Left kidney (tissue), 2 donors: ENCODE data around the gene BUB3. TPM values are rescaled to one million over a fixed set of nuclear protein-coding genes. Genes with fewer than 3 reads are reported as not detected.
"Not testable (repeated sequence)": the region's sequence is repeated elsewhere in the genome, so short reads cannot be mapped to it uniquely, and the experiment has no call there.

ENCODE experiments used
- DNase-seq: peaks from one replicate; pipeline ENCODE4 v3.0.0-alpha.2; 2013
- polyA plus RNA-seq: library from polyadenylated mRNA; unstranded; fragments of 120-200 nt; gene quantifications from one replicate; pipeline ENCODE4 v1.2.1, GENCODE V29; 2013; ENCODE audit not compliant: insufficient read length

BUB3 gene
- polyA plus RNA-seq, 1 donor, result 139 TPM

- no peak for DNase-seq
These were observed 2.5 kb upstream of the BUB3 start for GRCh38 chr10:123151737-123152135.

GRCh38 chr10:123153486-123154091 lies 613 bp upstream of the BUB3 start:
- no peak for DNase-seq

GRCh38 chr10:123154711-123155505 lies 706 bp downstream of the BUB3 start:
- no peak for DNase-seq

- no peak for DNase-seq
These were observed 1.9 kb downstream of the BUB3 start for GRCh38 chr10:123156078-123156477.

GRCh38 chr10:123157210-123157609 lies 3.0 kb downstream of the BUB3 start:
- no peak for DNase-seq

GRCh38 chr10:123158682-123159081 lies 4.5 kb downstream of the BUB3 start:
- no peak for DNase-seq

- no peak for DNase-seq
These were observed 6.2 kb downstream of the BUB3 start for GRCh38 chr10:123160311-123160980.

- DNase-seq, result no peak
These were observed 10.1 kb downstream of the BUB3 start for GRCh38 chr10:123164319-123164718.

GRCh38 chr10:123165445-123166072 lies 11.4 kb downstream of the BUB3 start:
- DNase-seq, result no peak

- DNase-seq, result no peak
These were observed 12.4 kb downstream of the BUB3 start for GRCh38 chr10:123166618-123167017.

- no peak for DNase-seq
These were observed 16.8 kb downstream of the BUB3 start for GRCh38 chr10:123170961-123171360.

GRCh38 chr10:123171616-123172015 lies 17.4 kb downstream of the BUB3 start:
- not testable (repeated sequence) for DNase-seq

GRCh38 chr10:123175389-123176387 lies 21.5 kb downstream of the BUB3 start:
- no peak for DNase-seq

- DNase-seq, result not testable (repeated sequence)
These were observed 24.2 kb downstream of the BUB3 start for GRCh38 chr10:123178390-123178789.

- DNase-seq, result no peak
These were observed 26.2 kb downstream of the BUB3 start for GRCh38 chr10:123180101-123181090.

GRCh38 chr10:123183724-123184123 lies 29.5 kb downstream of the BUB3 start:
- DNase-seq, result no peak

GRCh38 chr10:123187781-123188180 lies 33.6 kb downstream of the BUB3 start:
- no peak for DNase-seq

GRCh38 chr10:123191886-123192285 lies 37.7 kb downstream of the BUB3 start:
- DNase-seq, result no peak

- DNase-seq, result no peak
These were observed 39.9 kb downstream of the BUB3 start for GRCh38 chr10:123194056-123194455.

GRCh38 chr10:123200531-123200930 lies 46.3 kb downstream of the BUB3 start:
- no peak for DNase-seq
